Transverse colon (tissue), 4 donors: Measurements from ENCODE around the gene PDIA5. TPM values are rescaled to one million over a fixed set of nuclear protein-coding genes. Genes with fewer than 3 reads are reported as not detected.

Experiments used
- DNase-seq: peaks from one replicate; pipeline ENCODE4 v3.0.0-alpha.2; 2019
- H3K27ac ChIP-seq, 4 donors: fragments of 200-600 bp; sonication (generic); 2 replicates each; pipeline ENCODE4 v1.5.1; 2016 to 2018; ENCODE audit warnings: inconsistent platforms in 4 of 4
- H3K27me3 ChIP-seq: fragments of 200-600 bp; sonication (generic); 2 replicates; pipeline ENCODE4 v1.5.1; 2017; ENCODE audit warnings: inconsistent platforms
- H3K36me3 ChIP-seq, 4 donors: fragments of 200-600 bp; sonication (generic); 2 replicates each; pipeline ENCODE4 v1.5.1; 2017 to 2019; ENCODE audit warnings: inconsistent platforms in 4 of 4
- H3K4me1 ChIP-seq, 4 donors: fragments of 200-600 bp; sonication (generic); 2 replicates each; pipeline ENCODE4 v1.5.1; 2017 to 2020; ENCODE audit warnings: inconsistent platforms in 4 of 4
- H3K4me3 ChIP-seq, 4 donors: fragments of 200-600 bp; sonication (generic); 1 replicate in 1 of 4; 2 replicates in 3 of 4; pipeline versions ENCODE4 v1.5.1 to v1.6.1; 2017 to 2019; ENCODE audit warnings: inconsistent platforms in 4 of 4
- H3K9me3 ChIP-seq, 2 donors: fragments of 200-600 bp; sonication (generic); 2 replicates each; pipeline ENCODE4 v1.5.1; 2017 to 2019; ENCODE audit warnings: inconsistent platforms in 2 of 2
- EP300 ChIP-seq: sonication (generic); formaldehyde crosslinking; IDR thresholded peaks from one replicate; pipeline ENCODE4 v1.6.1; 2017; ENCODE audit warnings: antibody characterized with exemption, low read depth
- POLR2A ChIP-seq: fragments of 450-650 bp; IDR thresholded peaks from one replicate; pipeline ENCODE4 v1.6.1; 2016; ENCODE audit warnings: antibody characterized with exemption, mild to moderate bottlenecking, moderate library complexity
- POLR2AphosphoS5 ChIP-seq, 3 donors: sonication (generic); formaldehyde crosslinking; IDR thresholded peaks; one replicate each; pipeline ENCODE4 v1.6.1; 2016; ENCODE audit warnings: antibody characterized with exemption in 3 of 3
- WGBS, 2 donors: methylation state at CpG; one replicate each; pipeline ENCODE4 v1.1.5; 2018; ENCODE audit warnings: low coverage in 1 of 2; 5-methylcytosine and 5-hydroxymethylcytosine counted together
- in situ Hi-C, 4 donors: fragments of 200-750 bp; cut with MboI; loops; one replicate each; pipeline versions ENCODE4 v1.15.0 to v1.15.1; 2017; ENCODE audit warnings: low sequenced_read_pairs in 3 of 4, low pct_ligation_motif_present in 1 of 4, low pct_unique_long_range_greater_than_20kb in 1 of 4
- intact Hi-C: fragments of 100-400 bp; cut with DNase I; formaldehyde crosslinking; loops from one replicate; pipeline ENCODE4 v1.15.1; 2023; ENCODE audit warnings: low total_unique reads
- total RNA-seq, 4 donors: library from RNA; depleted of rRNA; stranded (reverse); fragments of >200 nt; gene quantifications; one replicate each; pipeline ENCODE4 v1.1.0, GENCODE V29; 2016
- TF ChIP-seq, protein P1 (sequence below), 5 experiments: fragments of 200-600 bp in 3 of 5; fragments of 450-650 bp in 2 of 5; sonication (generic) in 3 of 5; IDR thresholded peaks; 1 replicate in 2 of 5; 2 replicates in 3 of 5; pipeline ENCODE4 v1.5.1; 2016 to 2017; ENCODE audit warnings: antibody characterized with exemption in 5 of 5, inconsistent platforms in 3 of 5, mild to moderate bottlenecking in 2 of 5, moderate library complexity in 1 of 5

PDIA5 gene
- total RNA-seq, 4 donors from 2014 or later: 17.3 to 185 (median 65.1) TPM

DNA sequence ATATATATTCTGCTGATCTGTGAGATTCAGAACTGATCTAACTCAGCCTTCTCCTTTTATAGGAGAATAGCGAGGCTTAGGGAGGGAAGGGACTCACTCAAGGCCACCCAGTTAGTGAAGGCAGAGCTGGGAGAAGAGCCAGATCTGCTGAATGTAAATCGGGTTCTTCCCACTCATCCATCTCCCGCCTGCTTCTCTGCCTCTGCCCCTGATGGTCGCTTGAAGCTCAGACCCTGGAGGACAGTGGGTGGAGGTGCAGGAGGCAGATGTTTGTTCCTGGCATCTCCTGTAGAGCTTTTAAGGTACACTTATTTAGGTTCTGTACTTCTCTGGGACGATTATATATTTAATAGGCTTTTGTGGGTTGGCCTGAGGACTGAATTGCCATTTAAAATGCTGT, 4.3 kb downstream of the PDIA5 start:
- intact Hi-C loops: no loop called here
- H3K27ac ChIP-seq: peak overlapping the region; percentile 25 to 56 (median 32)
- no peak overlapping the region for H3K4me3 ChIP-seq

DNA sequence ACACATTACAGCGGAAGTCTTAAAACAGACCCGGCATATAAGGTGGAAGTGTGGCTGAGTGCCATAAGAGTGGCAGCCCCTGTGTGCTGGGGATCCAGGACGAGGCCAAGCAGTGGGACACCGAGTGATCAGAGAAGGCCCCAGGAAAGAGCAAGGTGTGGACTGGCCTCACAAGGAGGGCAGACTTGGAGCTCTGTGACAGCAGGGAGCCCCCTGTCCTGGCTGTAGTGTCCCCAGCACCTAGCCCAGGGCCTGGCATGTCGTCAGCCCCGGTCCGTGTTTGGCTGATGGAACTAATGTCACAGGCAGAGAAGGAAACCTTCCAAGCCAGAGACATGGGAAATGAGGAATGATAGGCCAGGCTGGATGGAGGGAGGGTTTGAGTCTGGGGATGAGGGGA, 4.8 kb downstream of the PDIA5 start:
- Histone ChIP-seq H3K4me1 (peaks cover 10 to 45% (median 30%) of the 10 kb centered on the region in 4 donors), H3K27ac (peak overlapping the region; percentile 25 to 56 (median 32))
- DNase-seq: no peak

More for the DNA sequence above, 4.3 kb downstream of the PDIA5 start:
- Histone ChIP-seq H3K36me3 (no peaks in the 10 kb centered on the region), H3K27me3 (no peaks in the 10 kb centered on the region), H3K4me1 (peaks cover 9 to 46% (median 29%) of the 10 kb centered on the region in 4 donors), H3K9me3 (no peaks in the 10 kb centered on the region)
- DNase-seq: no peak
- WGBS, 2 donors: 51 to 67% methylated on average over 1 to 5 of the region's 5 CpGs
- in situ Hi-C loops: no loop called here
- TF ChIP-seq, protein P1, sequence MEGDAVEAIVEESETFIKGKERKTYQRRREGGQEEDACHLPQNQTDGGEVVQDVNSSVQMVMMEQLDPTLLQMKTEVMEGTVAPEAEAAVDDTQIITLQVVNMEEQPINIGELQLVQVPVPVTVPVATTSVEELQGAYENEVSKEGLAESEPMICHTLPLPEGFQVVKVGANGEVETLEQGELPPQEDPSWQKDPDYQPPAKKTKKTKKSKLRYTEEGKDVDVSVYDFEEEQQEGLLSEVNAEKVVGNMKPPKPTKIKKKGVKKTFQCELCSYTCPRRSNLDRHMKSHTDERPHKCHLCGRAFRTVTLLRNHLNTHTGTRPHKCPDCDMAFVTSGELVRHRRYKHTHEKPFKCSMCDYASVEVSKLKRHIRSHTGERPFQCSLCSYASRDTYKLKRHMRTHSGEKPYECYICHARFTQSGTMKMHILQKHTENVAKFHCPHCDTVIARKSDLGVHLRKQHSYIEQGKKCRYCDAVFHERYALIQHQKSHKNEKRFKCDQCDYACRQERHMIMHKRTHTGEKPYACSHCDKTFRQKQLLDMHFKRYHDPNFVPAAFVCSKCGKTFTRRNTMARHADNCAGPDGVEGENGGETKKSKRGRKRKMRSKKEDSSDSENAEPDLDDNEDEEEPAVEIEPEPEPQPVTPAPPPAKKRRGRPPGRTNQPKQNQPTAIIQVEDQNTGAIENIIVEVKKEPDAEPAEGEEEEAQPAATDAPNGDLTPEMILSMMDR (IDR thresholded peaks at IDR 0.05): peak in 3 of 5 experiments; percentile 8 to 27 (median 22)
- TF ChIP-seq EP300: no peak

DNA sequence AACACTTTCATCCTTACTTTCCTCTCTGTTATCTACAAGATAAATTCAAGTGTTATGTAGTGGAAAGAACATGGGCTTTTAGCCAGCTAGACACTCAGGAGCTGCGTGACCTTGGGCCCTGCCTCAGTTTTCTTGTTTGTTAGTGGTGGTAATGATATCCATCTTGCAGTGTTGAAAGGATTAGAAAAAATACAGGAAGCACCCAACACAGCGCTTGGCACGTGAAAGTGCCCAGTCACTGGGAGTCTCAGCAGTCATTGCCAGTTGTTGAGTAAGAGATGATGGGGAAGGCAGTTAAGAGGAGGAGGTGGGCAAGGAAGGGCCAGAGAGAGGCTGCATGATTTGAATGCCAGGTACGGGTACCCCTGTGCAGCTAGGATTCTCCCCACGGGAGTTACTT, 5.3 kb downstream of the PDIA5 start:
- Histone ChIP-seq H3K4me3 (no peak overlapping the region), H3K9me3 (no peaks in the 10 kb centered on the region), H3K27ac (peak overlapping the region in 2 of 4 donors; percentile 28 to 56), H3K27me3 (no peaks in the 10 kb centered on the region), H3K36me3 (no peaks in the 10 kb centered on the region), H3K4me1 (peaks cover 13 to 49% (median 32%) of the 10 kb centered on the region in 4 donors)
- no peak for DNase-seq
- 80 to 83% methylated on average over 3 to 5 of the region's 5 CpGs for WGBS, 2 donors
- intact Hi-C loops: no loop called here
- in situ Hi-C loops: no loop called here
- TF ChIP-seq EP300 (no peak), POLR2AphosphoS5 (IDR thresholded peaks at IDR 0.05) (no peak)

More for the DNA sequence above, 4.8 kb downstream of the PDIA5 start:
- H3K36me3 ChIP-seq: no peaks in the 10 kb centered on the region
- intact Hi-C loops: no loop called here
- 63 to 80% methylated on average over 4 to 7 of the region's 7 CpGs for WGBS, 2 donors
- no peak overlapping the region for H3K4me3 ChIP-seq
- no peaks in the 10 kb centered on the region for H3K9me3 ChIP-seq
- TF ChIP-seq POLR2A (no peak), POLR2AphosphoS5 (IDR thresholded peaks at IDR 0.05) (no peak), EP300 (no peak)
- TF ChIP-seq, protein P1 (IDR thresholded peaks at IDR 0.05): no peak
- in situ Hi-C loops: no loop called here
- H3K27me3 ChIP-seq: no peaks in the 10 kb centered on the region

DNA sequence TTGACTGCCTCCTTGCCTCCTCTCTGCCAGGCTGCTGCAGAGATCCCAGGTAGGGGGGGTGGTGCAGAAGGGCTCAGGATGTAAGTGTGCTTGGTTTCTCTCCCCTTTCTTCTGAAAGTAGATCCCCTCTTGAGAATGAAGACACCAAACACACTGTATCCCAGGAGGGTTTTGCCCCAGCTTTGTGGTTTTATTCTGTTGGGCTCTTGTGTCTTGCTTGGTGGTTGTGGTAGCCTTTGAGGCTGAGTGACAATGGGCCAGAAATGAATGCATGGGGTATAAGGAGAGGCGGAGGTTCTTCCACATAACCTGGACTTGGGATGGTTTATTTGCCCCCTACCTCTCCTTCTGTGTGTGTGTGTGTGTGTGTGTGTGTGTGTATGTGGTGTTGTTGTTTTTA, 5.7 kb downstream of the PDIA5 start:
- no peaks in the 10 kb centered on the region for H3K9me3 ChIP-seq
- TF ChIP-seq POLR2A (no peak), POLR2AphosphoS5 (IDR thresholded peaks at IDR 0.05) (no peak), EP300 (no peak)
- TF ChIP-seq, protein P1 (IDR thresholded peaks at IDR 0.05): no peak
- intact Hi-C loops: no loop called here
- H3K36me3 ChIP-seq: no peaks in the 10 kb centered on the region
- H3K27ac ChIP-seq: peak overlapping the region in 1 of 4 donors; percentile 56
- in situ Hi-C loops: no loop called here
- no peak overlapping the region for H3K4me3 ChIP-seq
- peaks cover 13 to 53% (median 34%) of the 10 kb centered on the region in 4 donors for H3K4me1 ChIP-seq
- WGBS, 2 donors: 33% methylated on average over 1 of the region's 1 CpG; no CpG with 5 or more reads in 1 of the 2 donors
- DNase-seq: no peak
- no peaks in the 10 kb centered on the region for H3K27me3 ChIP-seq

DNA sequence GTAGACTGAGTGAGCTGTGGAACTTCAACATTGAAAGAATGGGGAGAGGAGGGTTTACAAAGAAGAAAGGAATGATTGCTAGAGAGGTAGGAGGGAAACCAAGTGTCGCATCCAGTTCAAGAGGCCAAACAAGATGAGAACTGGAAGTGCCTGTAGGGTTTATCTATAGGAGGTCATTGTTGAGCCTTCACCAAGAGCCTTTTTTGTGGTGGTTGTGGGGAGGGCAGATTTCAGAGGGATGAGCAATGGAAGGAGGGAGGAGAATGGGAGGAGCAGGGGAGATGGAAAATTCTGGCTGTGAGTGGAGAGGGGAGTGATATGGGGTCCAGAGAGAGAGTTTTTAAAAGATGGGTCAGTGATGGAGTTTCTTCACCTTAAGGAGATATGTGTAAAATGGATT, 8.5 kb downstream of the PDIA5 start:
- intact Hi-C loops: no loop called here
- 100% methylated on average over 1 of the region's 1 CpG for WGBS, 2 donors
- Histone ChIP-seq H3K27ac (peak overlapping the region in 2 of 4 donors; percentile 14 to 78), H3K9me3 (no peaks in the 10 kb centered on the region), H3K27me3 (no peaks in the 10 kb centered on the region), H3K4me1 (peaks cover 21 to 35% (median 25%) of the 10 kb centered on the region in 4 donors), H3K36me3 (no peaks in the 10 kb centered on the region), H3K4me3 (no peak overlapping the region)
- in situ Hi-C loops: no loop called here
- no peak for TF ChIP-seq POLR2AphosphoS5 (IDR thresholded peaks at IDR 0.05)
- TF ChIP-seq, protein P1 (IDR thresholded peaks at IDR 0.05): no peak
- TF ChIP-seq EP300: no peak
- TF ChIP-seq POLR2A: no peak
- no peak for DNase-seq
